GM10266 (cell line): Measurements from ENCODE around the gene BSG.
"Not testable (repeated sequence)": the region's sequence is repeated elsewhere in the genome, so short reads cannot be mapped to it uniquely, and the experiment has no call there.

Experiments
- DNase-seq: peaks from one replicate; pipeline ENCODE4 v3.0.0; 2012; ENCODE audit errors: extremely low spot score
- TF ChIP-seq, protein P1 (sequence below): IDR thresholded peaks from 2 replicates; pipeline ENCODE4 v1.5.1; 2012; ENCODE audit warnings: mild to moderate bottlenecking, low read depth; ENCODE audit not compliant: control insufficient read depth, insufficient read depth; ENCODE audit errors: missing control alignments

The BSG gene

DNA sequence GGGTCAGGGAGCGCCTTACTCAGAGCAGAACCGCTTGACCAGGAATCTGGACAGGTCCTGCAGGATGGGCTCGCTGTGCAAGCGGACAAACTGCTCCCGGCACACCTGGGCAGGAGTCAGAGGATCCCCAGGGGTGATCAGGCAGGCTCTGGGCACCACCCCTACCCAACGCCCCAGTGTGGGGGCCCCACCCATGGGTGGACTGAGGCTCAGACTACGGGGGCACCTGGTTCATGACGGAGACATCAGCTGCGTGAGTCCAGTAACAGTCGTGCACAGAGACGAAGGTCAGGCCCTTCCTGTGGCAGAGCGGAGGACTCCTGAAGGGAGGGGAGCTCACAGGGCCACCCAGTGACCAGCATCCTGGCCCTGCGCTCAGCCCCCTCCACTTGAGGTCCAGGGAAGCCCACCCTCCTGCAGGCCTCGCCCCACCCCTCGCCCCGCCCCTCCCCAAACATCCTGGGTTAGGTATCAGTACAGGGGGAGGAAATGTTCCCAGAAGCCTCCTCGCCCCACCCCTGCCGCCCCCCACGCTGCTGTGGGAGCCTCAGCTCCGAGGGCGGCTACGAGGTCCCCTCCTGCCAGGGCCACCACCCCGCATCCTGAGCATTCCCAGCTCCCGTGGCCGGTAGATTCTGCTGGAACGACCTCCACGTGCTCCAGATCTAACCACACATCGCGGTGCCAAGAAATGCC is 45.3 kb downstream of the BSG start:
- peak; percentile 38 for DNase-seq
- TF ChIP-seq, protein P1, sequence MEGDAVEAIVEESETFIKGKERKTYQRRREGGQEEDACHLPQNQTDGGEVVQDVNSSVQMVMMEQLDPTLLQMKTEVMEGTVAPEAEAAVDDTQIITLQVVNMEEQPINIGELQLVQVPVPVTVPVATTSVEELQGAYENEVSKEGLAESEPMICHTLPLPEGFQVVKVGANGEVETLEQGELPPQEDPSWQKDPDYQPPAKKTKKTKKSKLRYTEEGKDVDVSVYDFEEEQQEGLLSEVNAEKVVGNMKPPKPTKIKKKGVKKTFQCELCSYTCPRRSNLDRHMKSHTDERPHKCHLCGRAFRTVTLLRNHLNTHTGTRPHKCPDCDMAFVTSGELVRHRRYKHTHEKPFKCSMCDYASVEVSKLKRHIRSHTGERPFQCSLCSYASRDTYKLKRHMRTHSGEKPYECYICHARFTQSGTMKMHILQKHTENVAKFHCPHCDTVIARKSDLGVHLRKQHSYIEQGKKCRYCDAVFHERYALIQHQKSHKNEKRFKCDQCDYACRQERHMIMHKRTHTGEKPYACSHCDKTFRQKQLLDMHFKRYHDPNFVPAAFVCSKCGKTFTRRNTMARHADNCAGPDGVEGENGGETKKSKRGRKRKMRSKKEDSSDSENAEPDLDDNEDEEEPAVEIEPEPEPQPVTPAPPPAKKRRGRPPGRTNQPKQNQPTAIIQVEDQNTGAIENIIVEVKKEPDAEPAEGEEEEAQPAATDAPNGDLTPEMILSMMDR: no peak

DNA sequence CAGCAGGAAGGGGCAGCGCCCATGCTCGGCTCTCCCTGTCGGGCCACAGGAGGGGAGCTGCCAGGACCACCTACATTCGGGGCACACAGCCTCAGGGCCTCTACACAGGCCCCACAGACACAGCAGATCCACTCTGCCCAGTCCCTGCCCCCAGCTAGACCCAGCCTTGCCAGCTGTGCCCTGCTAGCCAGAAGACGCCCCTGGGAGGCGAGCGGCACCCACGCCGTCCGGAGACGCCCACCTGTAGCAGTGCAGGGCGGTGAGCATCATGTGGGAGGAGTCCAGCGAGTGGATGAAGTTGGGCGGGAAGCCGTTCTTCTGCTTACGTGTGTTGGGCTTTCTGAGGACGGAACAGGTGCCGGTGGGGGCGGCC is 45.8 kb downstream of the BSG start:
- TF ChIP-seq, protein P1: no peak

DNA sequence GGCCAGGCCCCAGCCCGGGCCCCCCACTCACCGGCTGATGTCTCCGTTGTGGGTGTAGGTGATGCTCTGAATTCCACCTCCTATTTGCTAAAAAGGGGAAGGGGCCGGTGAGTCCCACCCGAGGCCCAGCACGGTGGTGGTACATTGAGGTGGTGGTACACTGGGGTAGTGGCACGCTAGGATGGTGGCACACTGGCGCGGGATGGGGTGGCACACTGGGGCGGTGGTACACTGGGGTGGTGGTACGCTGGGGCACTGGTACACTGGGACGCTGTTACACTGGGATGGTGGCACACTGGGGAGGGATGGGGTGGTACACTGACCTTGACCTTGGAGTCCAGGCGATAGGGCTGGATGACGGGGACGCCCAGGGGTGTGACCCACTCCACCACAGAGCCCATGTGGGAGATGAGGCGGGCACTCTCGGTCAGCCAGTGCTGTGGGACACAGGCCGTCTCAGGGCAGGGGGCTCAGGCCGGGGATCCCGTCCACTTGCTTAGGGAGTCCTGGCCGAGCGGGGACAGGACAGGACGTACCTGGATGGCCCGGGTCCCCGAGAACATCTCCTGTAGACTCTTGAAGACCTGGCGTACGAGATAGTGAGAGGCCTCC is 46.4 kb downstream of the BSG start:
- TF ChIP-seq, protein P1: no peak
- no peak for DNase-seq

More for the DNA sequence above, 45.8 kb downstream of the BSG start:
- DNase-seq: no peak

DNA sequence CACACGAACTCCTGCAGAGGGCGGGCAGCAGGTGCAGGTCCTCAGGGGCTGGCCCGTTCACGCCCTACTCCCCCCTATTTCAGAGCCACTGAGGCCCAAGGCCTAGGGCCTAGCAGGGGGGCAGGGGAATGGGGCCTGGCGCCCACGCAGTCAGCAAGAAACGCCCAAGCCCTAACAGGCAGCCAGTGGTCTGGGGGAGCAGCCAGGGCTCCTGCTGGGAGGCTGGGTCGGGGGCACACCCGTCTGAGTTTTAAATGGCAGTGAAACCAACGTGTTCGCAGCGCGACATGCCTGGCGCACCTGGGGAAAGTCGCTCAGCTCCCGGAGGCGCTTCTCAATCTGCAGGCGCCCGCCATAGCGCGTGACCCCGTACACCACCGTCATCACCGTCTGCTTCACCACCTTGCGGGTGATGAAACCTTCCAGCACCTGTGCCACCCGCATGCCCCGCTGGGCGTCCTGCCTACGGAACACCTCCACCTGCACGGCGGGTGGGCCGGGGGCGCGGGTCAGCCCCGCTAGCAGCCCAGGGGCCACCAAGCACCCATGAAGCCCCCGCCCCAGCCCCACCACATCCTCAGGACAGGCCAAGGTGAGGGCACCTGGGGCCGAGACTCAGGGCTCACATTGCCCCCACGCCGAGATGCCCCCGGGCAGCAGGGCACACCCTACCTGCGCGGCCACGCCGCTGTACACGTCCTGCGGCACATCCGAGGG is 47.0 kb downstream of the BSG start:
- TF ChIP-seq, protein P1: no peak
- no peak for DNase-seq

DNA sequence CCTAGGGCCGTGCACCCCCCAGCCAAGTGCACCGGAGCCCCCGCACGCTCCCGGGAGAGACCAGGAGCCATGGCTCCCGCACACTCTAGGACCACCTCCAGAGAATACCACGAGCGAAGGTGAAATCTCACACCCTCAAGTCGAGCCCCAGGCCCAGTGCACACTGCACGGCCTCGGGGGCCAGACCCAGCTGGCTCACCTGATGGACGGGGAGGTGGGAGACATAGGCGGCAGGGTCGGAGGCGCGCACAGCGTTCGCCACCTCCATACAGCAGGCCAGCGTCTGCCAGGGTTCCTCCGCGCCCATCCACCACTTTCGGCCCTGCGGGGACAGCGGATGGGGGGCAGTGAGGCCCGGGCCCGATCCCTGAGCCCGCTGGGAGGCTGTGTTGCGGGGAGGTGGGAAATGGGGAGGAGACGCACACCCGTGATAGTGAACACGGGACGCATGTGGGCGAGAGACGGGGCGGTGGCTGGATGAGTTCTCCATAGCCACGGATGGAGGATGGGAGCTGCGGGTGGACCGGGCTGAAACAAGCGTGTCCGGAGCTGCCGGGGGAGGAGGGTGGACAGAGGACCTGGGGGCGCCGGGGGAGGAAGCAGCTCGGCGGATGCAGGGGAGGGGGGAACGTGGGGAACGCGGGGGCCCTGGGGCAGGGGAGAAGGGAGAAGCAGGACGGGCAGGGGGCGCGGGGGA is 47.9 kb downstream of the BSG start:
- TF ChIP-seq, protein P1: no peak
- DNase-seq: peak; percentile 38

DNA sequence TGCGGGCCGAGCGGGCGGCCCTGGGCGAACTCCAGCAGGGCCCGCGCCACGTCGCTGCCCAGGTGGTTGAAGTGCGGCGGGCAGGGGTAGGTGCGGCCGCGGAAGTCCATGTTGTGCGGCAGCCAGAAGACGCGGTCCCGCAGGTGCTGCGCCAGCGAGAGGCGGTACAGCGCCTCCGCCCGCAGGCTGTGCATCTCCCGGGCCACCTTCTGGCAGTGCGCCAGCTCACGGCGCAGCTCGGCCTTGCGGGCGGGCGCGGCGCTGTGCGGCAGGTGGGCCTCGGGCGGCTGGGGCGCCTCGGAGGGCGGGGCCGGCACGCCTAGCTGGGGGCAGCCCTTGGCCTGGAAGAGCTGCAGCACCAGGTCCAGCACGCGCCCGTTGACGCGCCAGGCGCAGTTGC is 48.8 kb downstream of the BSG start:
- not testable (repeated sequence) for DNase-seq

DNA sequence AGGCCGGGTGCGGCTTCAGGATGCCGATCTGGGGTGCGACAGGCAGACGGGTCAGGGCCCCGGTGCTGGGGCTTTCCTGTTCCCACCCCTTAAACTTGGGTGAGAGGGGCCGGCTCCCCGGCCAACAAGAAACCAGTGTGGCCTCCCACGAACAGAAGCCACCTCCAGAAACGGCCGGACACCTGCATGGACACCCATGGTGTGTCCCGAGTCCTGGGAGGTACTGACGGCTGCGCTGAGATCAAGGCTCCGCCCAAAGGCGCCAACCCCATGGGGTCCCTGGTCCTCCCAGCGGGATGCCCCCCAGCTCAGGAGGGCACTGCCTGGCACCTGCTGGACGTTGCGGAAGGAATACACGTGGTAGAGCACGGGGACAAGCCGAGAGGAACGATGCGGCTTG is 49.4 kb downstream of the BSG start:
- TF ChIP-seq, protein P1: no peak
- no peak for DNase-seq
